ENCODE measurements around the gene GOLGA6L6.
"Not testable (repeated sequence)": the region's sequence is repeated elsewhere in the genome, so short reads cannot be mapped to it uniquely, and the experiment has no call there.

The GOLGA6L6 gene, protein sequence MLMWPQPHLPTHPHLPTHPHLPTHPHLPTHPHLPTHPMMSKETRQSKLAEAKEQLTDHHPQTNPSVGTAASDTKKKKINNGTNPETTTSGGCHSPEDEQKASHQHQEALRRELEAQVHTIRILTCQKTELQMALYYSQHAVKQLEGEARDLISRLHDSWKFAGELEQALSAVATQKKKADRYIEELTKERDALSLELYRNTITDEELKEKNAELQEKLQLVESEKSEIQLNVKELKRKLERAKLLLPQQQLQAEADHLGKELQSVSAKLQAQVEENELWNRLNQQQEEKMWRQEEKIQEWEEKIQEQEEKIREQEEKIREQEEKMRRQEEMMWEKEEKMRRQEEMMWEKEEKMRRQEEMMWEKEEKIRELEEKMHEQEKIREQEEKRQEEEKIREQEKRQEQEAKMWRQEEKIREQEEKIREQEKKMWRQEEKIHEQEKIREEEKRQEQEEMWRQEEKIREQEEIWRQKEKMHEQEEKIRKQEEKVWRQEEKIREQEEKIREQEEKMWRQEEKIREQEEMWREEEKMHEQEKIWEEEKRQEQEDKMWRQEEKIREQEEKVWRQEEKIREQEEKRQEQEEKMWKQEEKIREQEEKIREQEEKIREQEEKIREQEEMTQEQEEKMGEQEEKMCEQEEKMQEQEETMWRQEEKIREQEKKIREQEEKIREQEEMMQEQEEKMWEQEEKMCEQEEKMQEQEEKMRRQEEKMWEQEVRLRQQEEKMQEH

GRCh38 chr15:20541700-20542099 lies at the start of gene GOLGA6L6:
Gene GOLGA6L6, minus strand, starts transcription at chr15:20541800. Its CDS starts 91 bp downstream, at chr15:20541709.
- not testable (repeated sequence) for DNase-seq (ENCODE audit: low read depth in 2 of 2)

GRCh38 chr15:20590069-20590468 lies 48.5 kb upstream of the GOLGA6L6 start:
- DNase-seq (ENCODE audit: low read depth in 2 of 2), result not testable (repeated sequence)

DNA sequence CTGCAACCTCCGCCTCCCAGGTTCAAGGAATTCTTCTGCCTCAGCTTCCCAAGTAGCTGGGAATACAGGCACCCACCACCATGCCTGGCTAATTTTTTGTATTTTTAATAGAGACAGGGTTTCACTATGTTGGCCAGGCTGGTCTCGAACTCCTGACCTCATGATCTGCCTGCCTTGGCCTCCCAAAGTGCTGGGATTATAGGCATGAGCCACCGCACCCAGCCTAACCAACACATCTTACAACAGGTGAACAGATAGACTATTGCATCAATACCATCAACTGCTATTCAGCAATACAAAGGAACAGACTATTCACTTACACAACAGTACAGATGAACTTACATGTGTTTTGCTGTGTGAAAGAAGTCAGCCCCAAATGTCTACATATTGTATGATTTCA lies 45.2 kb upstream of the GOLGA6L6 start:
- not testable (repeated sequence) for DNase-seq (ENCODE audit: low read depth in 2 of 2)

- not testable (repeated sequence) for DNase-seq (ENCODE audit: low read depth in 2 of 2)
Measured at GRCh38 chr15:20582726-20583115, 41.1 kb upstream of the GOLGA6L6 start.

GRCh38 chr15:20582109-20582725 lies 40.6 kb upstream of the GOLGA6L6 start:
- DNase-seq (ENCODE audit: low read depth in 2 of 2), result not testable (repeated sequence)

- DNase-seq (ENCODE audit: low read depth in 2 of 2), result not testable (repeated sequence)
Measured at GRCh38 chr15:20581261-20582108, 39.9 kb upstream of the GOLGA6L6 start.

DNA sequence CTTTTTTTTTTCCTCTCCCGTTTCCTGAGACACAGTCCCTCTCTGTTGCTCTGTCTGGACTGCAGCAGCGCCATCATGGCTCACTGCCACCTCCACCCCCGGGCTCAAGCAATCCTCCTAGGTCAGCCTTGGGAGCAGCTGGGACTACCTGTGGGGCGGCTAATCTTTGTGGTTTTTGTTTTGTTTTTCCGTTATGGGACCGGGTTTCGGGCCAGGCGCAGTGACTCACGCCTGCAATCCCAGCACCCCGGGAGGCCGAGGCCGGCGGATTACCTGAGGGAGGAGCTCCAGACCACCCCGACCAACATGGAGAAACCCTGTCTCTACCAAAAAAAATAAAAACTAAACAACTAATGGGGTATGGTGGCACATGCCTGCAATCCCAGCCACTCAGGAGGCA lies 38.1 kb upstream of the GOLGA6L6 start:
- DNase-seq (ENCODE audit: low read depth in 2 of 2), result not testable (repeated sequence)

DNA sequence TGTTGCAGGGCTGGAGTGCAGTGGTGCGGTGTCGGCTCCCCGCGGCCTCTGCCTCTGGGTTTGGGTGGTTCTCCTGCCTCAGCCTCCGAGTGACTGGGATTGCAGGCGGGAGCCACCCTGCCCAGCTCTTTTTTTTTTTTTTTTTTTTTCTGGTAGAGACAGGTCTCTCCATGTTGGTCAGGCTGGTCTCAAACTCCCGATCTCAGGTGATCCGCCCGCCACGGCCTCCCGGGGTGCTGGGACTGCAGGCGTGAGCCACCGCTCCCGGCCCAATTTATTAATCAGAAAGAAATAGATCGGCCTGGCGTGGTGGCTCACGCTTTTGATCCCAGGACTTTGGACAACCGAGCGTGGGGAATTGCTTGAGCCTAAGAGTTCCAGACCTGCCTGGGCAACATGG lies 9.7 kb upstream of the GOLGA6L6 start:
- not testable (repeated sequence) for DNase-seq (ENCODE audit: low read depth in 2 of 2)

DNA sequence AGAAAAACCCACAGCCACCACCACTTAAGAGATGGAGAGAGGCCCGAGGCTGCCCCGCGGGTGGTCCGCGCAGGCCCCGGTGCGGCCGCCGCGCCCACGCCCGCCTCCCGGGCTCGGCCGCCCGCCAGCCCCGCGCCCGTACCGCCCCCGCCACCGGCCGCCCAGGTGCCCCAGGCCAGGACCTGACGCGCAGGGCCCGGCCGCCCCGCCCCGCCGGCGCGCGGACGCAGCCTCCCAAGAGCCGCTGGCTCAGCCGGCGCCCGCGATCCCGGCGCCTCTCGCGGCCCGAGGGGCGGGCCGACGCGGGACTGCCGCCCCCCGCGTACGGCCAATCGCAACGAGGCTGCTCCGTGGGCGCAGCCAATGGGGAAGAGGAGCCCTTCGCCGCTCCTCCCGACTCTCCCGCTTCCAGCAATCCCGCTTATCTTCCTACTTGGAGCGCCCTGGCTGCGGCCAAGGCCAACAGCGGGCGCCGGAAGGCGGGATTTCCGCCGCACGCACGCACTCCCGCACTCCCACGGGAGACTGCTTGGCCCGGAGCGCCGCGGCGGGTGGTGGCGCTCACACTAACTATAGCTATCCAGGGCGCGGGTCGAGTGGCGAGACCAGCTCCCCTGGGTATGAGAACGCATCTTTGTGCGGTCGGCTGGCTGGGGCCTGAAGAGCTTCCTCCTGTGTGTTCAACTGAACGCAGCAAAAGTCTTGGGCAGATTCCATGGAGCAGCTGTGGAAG lies 35.5 kb downstream of the GOLGA6L6 start:
- DNase-seq (ENCODE audit: low read depth in 2 of 2), result not testable (repeated sequence)

GRCh38 chr15:20502839-20503238 lies 38.8 kb downstream of the GOLGA6L6 start:
- not testable (repeated sequence) for DNase-seq (ENCODE audit: low read depth in 2 of 2)

DNA sequence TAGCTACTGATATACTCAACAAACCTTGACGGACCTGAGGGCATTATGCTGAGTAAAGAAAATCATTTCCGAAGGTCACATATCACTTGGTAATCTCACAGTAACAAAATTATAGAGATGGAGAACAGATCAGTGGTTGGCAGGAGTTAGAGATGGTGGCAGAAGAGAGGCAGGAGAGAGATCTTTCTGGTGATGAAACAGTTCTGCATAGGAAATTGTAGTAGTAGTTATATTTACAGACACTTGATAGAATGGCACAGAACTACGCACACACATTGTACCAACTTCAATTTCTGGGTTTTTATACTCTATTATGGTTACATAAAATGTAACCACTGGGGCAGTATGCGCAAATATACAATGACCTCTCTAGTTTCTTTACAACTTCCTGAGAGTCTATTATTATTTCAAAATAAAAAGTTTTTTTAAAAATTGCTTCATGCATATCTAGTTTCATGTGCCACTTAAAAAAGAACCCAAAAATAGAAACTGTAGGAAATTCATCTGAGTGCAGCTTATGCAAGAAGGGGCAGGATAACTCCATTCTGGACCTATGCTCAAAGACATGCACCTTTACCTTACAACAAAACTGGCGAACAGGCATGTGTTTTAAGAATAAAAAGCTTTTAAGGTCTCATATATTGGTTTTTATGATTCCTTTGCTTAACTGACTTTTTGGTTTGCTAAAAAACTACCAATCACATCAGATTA lies 39.9 kb downstream of the GOLGA6L6 start:
- not testable (repeated sequence) for DNase-seq (ENCODE audit: low read depth in 2 of 2)

- DNase-seq (ENCODE audit: low read depth in 2 of 2), result not testable (repeated sequence)
Measured at GRCh38 chr15:20497781-20498180, 43.8 kb downstream of the GOLGA6L6 start.

GRCh38 chr15:20493035-20493434 lies 48.6 kb downstream of the GOLGA6L6 start:
- not testable (repeated sequence) for DNase-seq (ENCODE audit: low read depth in 2 of 2)

DNA sequence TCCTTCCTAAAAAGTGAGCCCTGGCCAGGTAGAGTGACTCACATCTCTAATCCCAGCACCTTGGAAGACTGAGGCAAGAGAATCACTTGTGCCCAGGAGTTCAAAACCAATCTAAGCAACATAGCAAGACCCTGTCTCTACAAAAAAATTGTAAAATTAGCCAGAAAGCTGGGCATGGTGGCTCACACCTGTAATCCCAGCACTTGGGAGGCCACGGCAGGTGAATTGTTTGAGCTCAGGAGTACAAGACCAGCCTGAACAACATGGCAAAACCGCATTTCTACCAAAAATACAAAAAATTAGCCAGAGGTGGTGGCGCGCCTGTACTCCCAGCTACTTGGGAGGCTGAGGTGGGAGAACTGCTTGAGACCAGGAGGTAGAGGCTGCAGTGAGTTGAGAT lies 49.0 kb downstream of the GOLGA6L6 start:
- DNase-seq (ENCODE audit: low read depth in 2 of 2), result not testable (repeated sequence)

GRCh38 chr15:20489320-20489719 lies 52.3 kb downstream of the GOLGA6L6 start:
- not testable (repeated sequence) for DNase-seq (ENCODE audit: low read depth in 2 of 2)

All from activated CD4-positive, alpha-beta T cell treated with anti-CD3 and anti-CD28 coated beads for 24 hours (primary cell).